Stimulated activated naive CD8-positive, alpha-beta T cell treated with anti-CD3 and anti-CD28 coated beads, Interleukin-15, amount 100 ng/mL, for 72 hours (primary cell): ENCODE results near the gene NPB.

Source experiments
- ATAC-seq: fragments of 150-1000 bp; cut with Tn5 transposase; 2 replicates; pipeline ENCODE4 v1.10.0; 2021; ENCODE audit warnings: mild to moderate bottlenecking, moderate library complexity
- DNase-seq, 2 donors: peaks; one replicate each; pipeline ENCODE4 v3.0.0; 2021 to 2022
- H3K27ac Mint-ChIP-seq, 2 donors: one replicate each; pipeline ENCODE4 v1.8.0; 2022; ENCODE audit warnings: mild to moderate bottlenecking in 2 of 2, mixed read lengths in 2 of 2, moderate library complexity in 2 of 2
- H3K27me3 Mint-ChIP-seq: one replicate; pipeline ENCODE4 v1.8.0; 2022; ENCODE audit warnings: mixed read lengths
- H3K4me1 Mint-ChIP-seq: one replicate; pipeline ENCODE4 v1.8.0; 2022; ENCODE audit warnings: mild to moderate bottlenecking, mixed read lengths
- H3K4me3 Mint-ChIP-seq, 2 donors: one replicate each; pipeline ENCODE4 v1.8.0; 2022; ENCODE audit warnings: mild to moderate bottlenecking in 2 of 2, mixed read lengths in 2 of 2, moderate library complexity in 1 of 2
- H3K9me3 Mint-ChIP-seq, 2 donors: one replicate each; pipeline ENCODE4 v1.8.0; 2022; ENCODE audit warnings: mixed read lengths in 2 of 2

NPB gene

GRCh38 chr17:81885869-81886548 lies 16.0 kb upstream of the NPB start:
- no peaks in the 10 kb centered on the region for H3K9me3 Mint-ChIP-seq
- H3K4me1 Mint-ChIP-seq = peaks cover 39% of the 10 kb centered on the region
- peak overlapping the region in 1 of 2 donors; percentile 1 for H3K27ac Mint-ChIP-seq
- DNase-seq = no peak
- H3K4me3 Mint-ChIP-seq = no peak overlapping the region
- H3K27me3 Mint-ChIP-seq = no peaks in the 10 kb centered on the region
- no peak for ATAC-seq

GRCh38 chr17:81888105-81888987 lies 13.7 kb upstream of the NPB start:
- H3K4me1 Mint-ChIP-seq = peaks cover 51% of the 10 kb centered on the region
- DNase-seq (no peak), ATAC-seq (no peak)
- no peaks in the 10 kb centered on the region for H3K27me3 Mint-ChIP-seq
- no peaks in the 10 kb centered on the region for H3K9me3 Mint-ChIP-seq
- H3K4me3 Mint-ChIP-seq = peak overlapping the region; percentile 59 to 85
- H3K27ac Mint-ChIP-seq = peak overlapping the region; percentile 76 to 96

DNA sequence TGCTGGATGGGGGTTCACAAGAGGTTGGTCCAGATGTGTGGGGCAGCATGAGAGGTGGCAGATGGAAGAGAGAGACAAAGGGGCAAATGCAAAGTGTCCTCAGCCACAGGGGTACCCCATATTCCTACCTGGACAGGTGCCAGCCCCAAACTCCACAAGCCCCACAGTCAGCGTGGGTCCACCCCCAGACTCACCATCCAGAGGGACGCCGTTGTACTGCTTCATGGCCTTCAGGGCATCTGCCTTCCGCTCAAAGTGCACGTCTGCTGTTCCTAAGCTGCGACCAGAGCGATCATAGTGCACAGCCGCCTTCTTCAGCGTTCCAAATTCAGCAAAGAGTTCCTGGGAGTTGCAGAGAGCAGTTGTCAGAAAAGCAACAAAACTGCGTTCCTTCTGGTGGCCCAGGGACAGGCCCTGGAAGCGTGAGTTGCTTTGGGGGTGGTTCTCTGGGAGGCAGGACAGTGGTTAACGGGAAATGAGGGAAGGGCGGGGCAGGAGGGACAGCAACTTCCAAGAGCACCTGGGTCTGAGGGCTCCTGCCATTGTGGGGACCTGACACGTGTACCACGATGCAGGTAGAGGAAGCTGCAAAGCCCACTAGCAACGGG lies 12.9 kb upstream of the NPB start:
- Mint-ChIP-seq H3K9me3 (no peaks in the 10 kb centered on the region), H3K4me1 (peaks cover 57% of the 10 kb centered on the region), H3K4me3 (peak overlapping the region; percentile 59 to 85), H3K27ac (peak overlapping the region; percentile 76 to 96), H3K27me3 (no peaks in the 10 kb centered on the region)
- no peak for DNase-seq
- no peak for ATAC-seq

DNA sequence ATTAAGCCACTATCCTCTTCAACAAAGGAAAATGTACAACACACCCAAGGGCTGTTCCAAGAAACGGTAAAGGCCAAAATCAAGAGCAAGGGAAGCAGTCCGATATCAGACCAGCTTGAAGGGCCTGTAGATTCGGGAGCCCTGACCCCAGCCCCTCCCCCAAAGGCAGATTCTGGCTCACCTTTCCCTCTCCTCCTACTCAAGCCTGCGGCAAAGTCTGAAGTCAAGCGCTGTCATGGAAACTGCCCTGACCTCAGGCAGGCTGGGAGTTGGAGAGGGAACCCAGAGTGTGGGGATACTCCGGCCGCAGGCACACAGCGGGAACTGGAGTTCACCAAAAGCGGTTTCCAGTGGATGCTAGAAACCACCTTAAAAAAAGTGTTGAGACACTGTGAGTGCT lies 12.4 kb upstream of the NPB start:
- peaks cover 57% of the 10 kb centered on the region for H3K4me1 Mint-ChIP-seq
- H3K27ac Mint-ChIP-seq = peak overlapping the region in 1 of 2 donors; percentile 75
- ATAC-seq = no peak
- no peak for DNase-seq
- no peaks in the 10 kb centered on the region for H3K9me3 Mint-ChIP-seq
- H3K27me3 Mint-ChIP-seq = no peaks in the 10 kb centered on the region
- peak overlapping the region; percentile 84 to 85 for H3K4me3 Mint-ChIP-seq

DNA sequence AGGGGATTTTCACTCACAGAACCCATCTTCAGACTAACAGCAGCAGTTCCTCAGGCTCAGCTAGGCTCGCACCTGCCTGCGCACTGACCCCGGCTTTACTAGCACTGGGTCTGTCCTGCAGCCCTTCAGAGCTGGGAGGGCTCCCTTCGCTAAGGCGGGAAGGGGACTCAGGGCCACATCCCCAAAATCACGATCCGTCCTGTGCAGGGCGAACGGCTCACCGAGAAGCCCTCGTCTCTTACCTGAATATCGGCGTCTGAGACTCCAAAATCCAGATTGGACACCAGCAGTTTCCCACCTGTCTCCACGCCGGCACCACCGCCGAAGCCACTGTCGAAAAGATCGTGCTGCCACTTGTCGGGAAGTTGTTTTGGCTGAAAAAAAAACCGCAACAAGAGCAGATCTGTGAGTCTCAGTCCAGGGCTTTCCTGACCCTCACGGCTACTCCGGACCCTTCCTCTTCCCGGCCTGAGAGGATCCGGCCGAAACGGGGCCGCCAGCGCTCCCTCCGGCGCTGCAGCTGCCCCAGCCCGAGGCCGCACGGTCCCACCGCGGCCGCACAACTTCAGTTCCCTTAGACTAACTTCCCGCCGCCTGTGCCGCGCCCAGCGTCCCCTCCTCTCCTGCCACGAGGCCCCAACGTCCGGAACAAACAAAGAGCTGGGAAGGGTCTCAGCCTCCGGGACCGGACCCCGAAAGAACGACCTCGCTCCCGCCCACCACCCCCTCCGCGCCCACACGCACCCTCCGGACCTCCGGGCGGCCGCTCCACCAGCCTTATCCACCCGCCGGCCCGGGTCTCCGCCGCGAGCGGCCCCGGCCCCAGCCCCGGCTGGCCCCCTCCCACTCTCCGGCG lies 11.4 kb upstream of the NPB start:
- ATAC-seq = no peak
- no peak for DNase-seq
- Mint-ChIP-seq H3K9me3 (no peaks in the 10 kb centered on the region), H3K4me1 (peaks cover 56% of the 10 kb centered on the region), H3K4me3 (peak overlapping the region; percentile 84 to 85), H3K27ac (peak overlapping the region; percentile 93), H3K27me3 (no peaks in the 10 kb centered on the region)

GRCh38 chr17:81891303-81891552 lies 10.8 kb upstream of the NPB start:
- ATAC-seq = peak; percentile 4
- no peak for DNase-seq
- H3K27me3 Mint-ChIP-seq = no peaks in the 10 kb centered on the region
- peaks cover 53% of the 10 kb centered on the region for H3K4me1 Mint-ChIP-seq
- H3K9me3 Mint-ChIP-seq = no peaks in the 10 kb centered on the region
- peak overlapping the region; percentile 99 for H3K27ac Mint-ChIP-seq
- H3K4me3 Mint-ChIP-seq = peak overlapping the region; percentile 98

- H3K4me1 Mint-ChIP-seq = peaks cover 19% of the 10 kb centered on the region
- H3K4me3 Mint-ChIP-seq = no peak overlapping the region
- ATAC-seq (no peak), DNase-seq (no peak)
- H3K27me3 Mint-ChIP-seq = no peaks in the 10 kb centered on the region
- no peak overlapping the region for H3K27ac Mint-ChIP-seq
- no peaks in the 10 kb centered on the region for H3K9me3 Mint-ChIP-seq
Measured at GRCh38 chr17:81895400-81895799, 6.6 kb upstream of the NPB start.

DNA sequence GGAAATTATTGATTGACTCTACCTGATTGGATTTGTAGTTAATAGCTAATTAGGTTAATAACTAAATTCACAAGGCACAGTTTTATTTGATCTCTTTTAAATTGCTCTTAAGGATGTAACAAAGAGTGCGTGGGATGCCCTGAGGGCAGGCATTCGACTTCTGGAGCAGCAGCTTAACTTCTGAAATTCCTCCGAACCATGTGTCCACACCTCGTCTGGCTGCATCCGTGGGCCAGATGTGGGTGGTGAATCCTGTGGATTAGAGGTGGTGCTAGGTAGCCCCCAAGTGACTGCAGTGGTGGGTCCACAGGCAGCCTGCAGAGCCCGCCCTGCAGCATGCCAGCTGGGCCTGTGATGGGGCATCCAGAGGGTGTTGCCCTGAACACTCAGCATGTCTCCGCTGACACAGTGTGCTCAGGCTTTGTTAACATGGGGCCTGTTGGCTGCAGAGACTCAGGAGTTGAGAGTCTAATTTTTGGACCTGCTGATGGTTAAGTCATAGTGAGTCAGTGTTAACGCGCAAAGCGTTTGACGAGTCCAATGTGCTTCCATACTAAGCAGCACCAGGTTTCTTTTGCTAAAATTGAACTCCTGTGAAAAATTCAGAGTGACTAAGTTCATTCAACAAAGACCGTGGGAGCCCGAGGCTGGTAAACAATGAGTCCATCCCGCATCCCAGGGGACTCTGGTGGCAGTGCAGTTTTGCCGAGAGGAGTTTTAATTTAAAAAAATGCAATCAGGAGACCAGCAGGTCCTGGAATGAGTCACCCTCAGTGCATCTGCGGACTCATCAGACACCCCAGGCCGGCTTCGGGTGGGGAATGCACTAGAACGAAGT lies 3.8 kb upstream of the NPB start:
- no peak for DNase-seq
- Mint-ChIP-seq H3K9me3 (no peaks in the 10 kb centered on the region), H3K27me3 (peaks cover 13% of the 10 kb centered on the region), H3K27ac (peak overlapping the region in 1 of 2 donors; percentile 34), H3K4me3 (no peak overlapping the region), H3K4me1 (peaks cover 17% of the 10 kb centered on the region)
- ATAC-seq = no peak

- no peaks in the 10 kb centered on the region for H3K9me3 Mint-ChIP-seq
- H3K4me1 Mint-ChIP-seq = peaks cover 10% of the 10 kb centered on the region
- peak overlapping the region in 1 of 2 donors; percentile 34 for H3K27ac Mint-ChIP-seq
- H3K27me3 Mint-ChIP-seq = peaks cover 13% of the 10 kb centered on the region
- H3K4me3 Mint-ChIP-seq = no peak overlapping the region
- DNase-seq (no peak), ATAC-seq (no peak)
Measured at GRCh38 chr17:81898885-81899284, 3.2 kb upstream of the NPB start.

GRCh38 chr17:81899514-81900166 lies 2.4 kb upstream of the NPB start:
- ATAC-seq = no peak
- Mint-ChIP-seq H3K9me3 (no peaks in the 10 kb centered on the region), H3K4me3 (no peak overlapping the region), H3K27me3 (peaks cover 13% of the 10 kb centered on the region), H3K4me1 (peaks cover 10% of the 10 kb centered on the region), H3K27ac (no peak overlapping the region)
- DNase-seq = no peak

- H3K27ac Mint-ChIP-seq = no peak overlapping the region
- no peak overlapping the region for H3K4me3 Mint-ChIP-seq
- peaks cover 13% of the 10 kb centered on the region for H3K27me3 Mint-ChIP-seq
- H3K4me1 Mint-ChIP-seq = peaks cover 10% of the 10 kb centered on the region
- no peaks in the 10 kb centered on the region for H3K9me3 Mint-ChIP-seq
- no peak for ATAC-seq
- no peak for DNase-seq
Measured at GRCh38 chr17:81900181-81900820, 1.7 kb upstream of the NPB start.

DNA sequence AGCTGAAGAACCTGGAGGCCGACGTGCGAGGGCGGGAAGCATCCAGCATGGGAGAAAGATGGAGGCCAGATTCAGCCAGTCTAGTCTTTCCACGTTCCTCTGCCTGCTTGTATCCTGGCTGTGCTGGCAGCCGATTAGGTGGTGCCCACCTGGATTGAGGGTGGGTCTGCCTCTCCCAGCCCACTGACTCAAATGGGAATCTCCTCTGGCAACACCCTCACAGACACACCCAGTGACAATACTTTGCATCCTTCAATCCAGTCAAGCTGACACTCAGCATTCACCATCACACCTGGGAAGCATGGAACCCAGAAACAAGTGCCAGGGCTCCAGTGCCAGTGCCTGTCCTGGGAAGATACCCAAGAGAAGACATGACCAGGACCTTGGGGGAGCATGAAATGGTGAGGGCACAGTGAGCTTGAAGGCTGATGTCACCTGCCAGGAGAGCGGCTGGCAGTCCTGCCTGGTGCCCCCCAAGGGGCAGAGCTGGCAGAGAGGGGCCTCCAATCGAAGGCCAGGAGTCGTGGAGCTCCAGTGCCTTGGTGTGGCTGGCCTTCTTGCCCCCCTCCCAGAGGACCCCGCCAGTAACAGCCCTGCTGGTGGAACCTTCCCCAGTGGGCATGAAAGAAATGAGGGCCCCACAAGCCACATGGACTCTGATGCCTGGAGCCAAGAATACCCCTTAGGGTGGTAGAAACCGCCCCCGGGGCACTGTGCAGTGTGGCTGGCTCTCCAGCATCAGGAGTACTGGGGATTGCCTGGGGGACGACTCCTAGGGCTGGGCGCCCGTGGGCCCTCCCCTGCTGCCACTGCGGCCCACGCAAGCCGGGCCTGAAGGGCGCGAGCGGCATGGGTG lies 643 bp upstream of the NPB start:
- H3K27me3 Mint-ChIP-seq = peaks cover 13% of the 10 kb centered on the region
- H3K4me1 Mint-ChIP-seq = peaks cover 10% of the 10 kb centered on the region
- peak overlapping the region in 1 of 2 donors; percentile 4 for H3K27ac Mint-ChIP-seq
- peak; percentile 38 for ATAC-seq
- H3K9me3 Mint-ChIP-seq = no peaks in the 10 kb centered on the region
- no peak overlapping the region for H3K4me3 Mint-ChIP-seq
- no peak for DNase-seq
